Common myeloid progenitor, CD34-positive (primary cell): ENCODE results near the gene GLRB.
"Not testable (repeated sequence)": the region's sequence is repeated elsewhere in the genome, so short reads cannot be mapped to it uniquely, and the experiment has no call there.

Experiments used
- CTCF ChIA-PET: fragments of 350-600 bp; sonication (Branson Sonifier 250); formaldehyde crosslinking; loops from one replicate; lab custom pipeline; 2021; ENCODE audit warnings: antibody characterized with exemption; lab: Charles Lee
- POLR2A ChIA-PET: fragments of 350-600 bp; sonication (Branson Sonifier 250); formaldehyde crosslinking; loops from one replicate; lab custom pipeline; 2021; ENCODE audit warnings: antibody characterized with exemption; lab: Charles Lee
- DNase-seq, 3 donors: peaks; one replicate each; pipeline versions ENCODE4 v3.0.0 to v3.0.0-alpha.2; 2013
- H3K27ac ChIP-seq, 2 experiments: 1 replicate in 1 of 2; 2 replicates in 1 of 2; pipeline ENCODE4 v1.7.0; 2013; ENCODE audit warnings: inconsistent platforms in 2 of 2, low read length in 2 of 2, mild to moderate bottlenecking in 2 of 2, low read depth in 1 of 2, moderate library complexity in 1 of 2; ENCODE audit not compliant: severe bottlenecking in 2 of 2, insufficient read depth in 1 of 2, poor library complexity in 1 of 2
- H3K27me3 ChIP-seq, 5 experiments: replicated peaks in 2 of 5; 1 replicate in 3 of 5; 2 replicates in 2 of 5; pipeline versions ENCODE4 v1.6.1 to v1.7.0; 2013; ENCODE audit warnings: low read length in 4 of 5, mild to moderate bottlenecking in 2 of 5, moderate library complexity in 2 of 5, inconsistent platforms in 1 of 5; ENCODE audit not compliant: insufficient read depth in 5 of 5, control insufficient read depth in 4 of 5
- H3K36me3 ChIP-seq, 4 experiments: 1 replicate in 2 of 4; 2 replicates in 2 of 4; pipeline versions ENCODE4 v1.6.1 to v1.7.0; 2013; ENCODE audit warnings: low read length in 3 of 4, control low read depth in 1 of 4, mild to moderate bottlenecking in 1 of 4; ENCODE audit not compliant: control insufficient read depth in 4 of 4, insufficient read depth in 4 of 4
- H3K4me1 ChIP-seq, 4 experiments: 1 replicate in 3 of 4; 2 replicates in 1 of 4; pipeline versions ENCODE4 v1.6.1 to v1.7.1; 2013; ENCODE audit warnings: low read length in 3 of 4, mild to moderate bottlenecking in 3 of 4, control low read depth in 1 of 4, inconsistent platforms in 1 of 4, moderate library complexity in 1 of 4; ENCODE audit not compliant: control insufficient read depth in 4 of 4, insufficient read depth in 4 of 4; ENCODE audit errors: control extremely low read depth in 1 of 4
- H3K4me3 ChIP-seq, 7 experiments: 1 replicate in 4 of 7; 2 replicates in 3 of 7; pipeline versions ENCODE4 v1.5.1 to v1.7.0; 2013; ENCODE audit warnings: mild to moderate bottlenecking in 7 of 7, low read length in 6 of 7, moderate library complexity in 6 of 7, inconsistent platforms in 2 of 7, low read depth in 2 of 7, control low read depth in 1 of 7; ENCODE audit not compliant: insufficient read depth in 4 of 7, control insufficient read depth in 1 of 7; ENCODE audit errors: extremely low read depth in 1 of 7
- H3K9me3 ChIP-seq, 5 experiments: 1 replicate in 4 of 5; 2 replicates in 1 of 5; pipeline versions ENCODE4 v1.6.1 to v1.7.1; 2013; ENCODE audit warnings: low read length in 4 of 5, mild to moderate bottlenecking in 2 of 5, inconsistent platforms in 1 of 5, low read depth in 1 of 5, moderate library complexity in 1 of 5; ENCODE audit not compliant: control insufficient read depth in 4 of 5, insufficient read depth in 2 of 5; ENCODE audit errors: control extremely low read depth in 1 of 5
- WGBS: methylation state at CpG from one replicate; pipeline ENCODE4 v1.1.5; 2013; ENCODE audit not compliant: insufficient coverage; 5-methylcytosine and 5-hydroxymethylcytosine counted together

The GLRB gene

DNA sequence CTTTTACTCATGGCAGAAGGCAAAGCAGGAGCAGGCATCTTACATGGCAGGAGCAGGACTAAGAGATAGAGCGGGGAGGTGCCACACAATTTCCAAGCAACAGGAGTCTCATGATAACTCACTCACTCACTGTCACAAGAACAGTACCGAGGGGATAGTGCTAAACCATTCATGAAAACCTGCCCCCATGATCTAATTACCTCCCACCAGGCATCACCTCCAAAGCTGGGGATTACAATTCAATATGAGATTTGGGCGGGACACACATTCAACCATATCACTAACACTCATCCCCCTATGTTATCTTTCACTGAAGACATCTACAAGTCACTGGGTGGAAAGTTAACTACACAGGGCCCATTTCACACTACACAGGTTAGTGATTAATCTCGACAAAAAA, 25.4 kb upstream of the GLRB start:
- POLR2A ChIA-PET: no interaction called here
- H3K36me3 ChIP-seq: no peaks in the 10 kb centered on the region
- H3K27ac ChIP-seq: no peak overlapping the region
- H3K27me3 ChIP-seq: no peaks in the 10 kb centered on the region
- CTCF ChIA-PET: interaction anchor here (0.5 kb wide), 1 partner anchor 1080 kb away, joined by 3 read pairs; no protein-coding TSS in a partner anchor
- peaks cover 0 to under 1% (median 0%) of the 10 kb centered on the region in 4 experiments for H3K4me1 ChIP-seq
- H3K9me3 ChIP-seq: no peaks in the 10 kb centered on the region
- H3K4me3 ChIP-seq: no peak overlapping the region
- 100% methylated on average over 4 of the region's 4 CpGs for WGBS
- DNase-seq: no peak

DNA sequence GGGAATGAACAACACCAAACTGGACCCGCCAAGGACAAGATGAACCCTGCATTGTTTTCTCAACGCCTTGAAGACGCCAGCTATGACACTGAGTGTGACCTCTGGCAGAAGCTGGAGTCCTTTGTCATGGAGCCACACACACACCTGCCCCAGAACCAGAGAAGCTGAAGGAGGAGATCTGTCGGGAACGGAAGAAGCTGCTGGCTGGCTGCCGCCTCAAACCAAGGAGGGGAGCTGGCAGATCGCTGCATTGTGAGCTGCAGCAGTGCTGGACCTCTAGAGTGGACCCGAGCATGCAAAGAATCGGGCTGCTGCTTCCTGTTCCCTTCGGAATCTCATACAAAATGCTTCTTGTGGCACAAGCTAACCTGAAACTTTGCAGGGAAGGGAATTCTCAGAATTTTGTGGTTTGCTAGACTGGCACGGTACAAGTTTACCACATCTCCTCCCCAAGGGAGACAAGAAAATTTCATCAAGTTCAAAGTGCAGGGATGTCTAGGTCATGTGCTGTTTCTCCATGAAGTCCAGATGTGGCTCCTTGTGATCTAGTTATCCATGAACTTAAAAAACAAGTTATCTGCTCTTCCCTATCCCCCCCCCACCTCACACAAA, 23.4 kb upstream of the GLRB start:
- no peaks in the 10 kb centered on the region for H3K4me1 ChIP-seq
- CTCF ChIA-PET: no interaction called here
- 94% methylated on average over 6 of the region's 11 CpGs for WGBS

DNA sequence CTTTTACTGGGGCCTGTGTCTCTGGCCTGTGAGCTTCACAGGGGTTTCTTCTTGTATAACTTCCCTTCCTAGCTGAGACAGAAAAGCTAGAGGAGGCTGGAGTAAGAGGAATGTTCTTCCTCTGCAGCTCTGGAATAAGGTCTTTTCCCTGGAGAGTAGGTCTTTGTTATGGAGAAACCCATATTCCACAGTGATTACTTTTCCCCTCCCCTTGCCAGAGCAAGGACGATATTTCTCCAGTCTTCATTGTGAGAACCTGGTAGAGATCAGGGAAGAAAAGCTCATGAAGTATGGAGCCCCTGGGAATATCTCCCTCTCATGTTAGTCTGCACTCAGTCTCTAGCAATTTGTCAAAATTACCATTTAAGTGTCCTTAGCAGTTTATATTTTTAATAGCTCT, 18.7 kb upstream of the GLRB start:
- Histone ChIP-seq H3K27ac (no peak overlapping the region), H3K4me1 (no peaks in the 10 kb centered on the region), H3K36me3 (no peaks in the 10 kb centered on the region), H3K27me3 (no peaks in the 10 kb centered on the region), H3K9me3 (no peaks in the 10 kb centered on the region), H3K4me3 (no peak overlapping the region)
- ChIA-PET POLR2A (interaction anchor here (0.6 kb wide), 1 partner anchor 1201 kb away, joined by 3 read pairs; no protein-coding TSS in a partner anchor), CTCF (interaction anchor here (0.8 to 1.2 kb wide), 3 partner anchors 12 to 75 kb away, joined by 3 read pairs; no protein-coding TSS in a partner anchor)
- no CpG with 5 or more reads among the region's 1 CpG for WGBS
- no peak for DNase-seq

More for the DNA sequence above, 23.4 kb upstream of the GLRB start:
- H3K9me3 ChIP-seq: no peaks in the 10 kb centered on the region
- H3K27ac ChIP-seq: no peak overlapping the region
- no peaks in the 10 kb centered on the region for H3K36me3 ChIP-seq
- POLR2A ChIA-PET: no interaction called here
- no peaks in the 10 kb centered on the region for H3K27me3 ChIP-seq
- H3K4me3 ChIP-seq: no peak overlapping the region
- no peak for DNase-seq

DNA sequence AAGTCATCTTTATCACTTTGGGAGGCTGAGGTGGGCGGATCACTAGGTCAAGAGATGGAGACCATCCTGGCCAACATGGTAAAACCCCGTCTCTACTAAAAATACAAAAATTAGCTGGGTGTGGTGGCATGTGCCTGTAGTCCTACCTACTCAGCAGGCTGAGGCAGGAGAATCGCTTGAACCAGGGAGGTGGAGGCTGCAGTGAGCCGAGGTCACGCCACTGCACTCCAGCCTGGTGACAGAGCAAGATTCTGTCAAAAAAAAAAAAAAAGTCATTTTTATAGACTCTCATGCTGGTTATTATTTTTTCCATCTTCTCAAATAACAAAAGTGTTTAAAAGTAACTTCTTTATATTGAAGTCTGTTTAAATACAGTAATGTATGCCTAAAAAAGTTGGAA, 17.1 kb upstream of the GLRB start:
- H3K4me3 ChIP-seq, H3K36me3 ChIP-seq, H3K27ac ChIP-seq, H3K9me3 ChIP-seq, H3K27me3 ChIP-seq, H3K4me1 ChIP-seq, CTCF ChIA-PET, DNase-seq, POLR2A ChIA-PET: not testable (repeated sequence)
- 100% methylated on average over 3 of the region's 5 CpGs for WGBS

DNA sequence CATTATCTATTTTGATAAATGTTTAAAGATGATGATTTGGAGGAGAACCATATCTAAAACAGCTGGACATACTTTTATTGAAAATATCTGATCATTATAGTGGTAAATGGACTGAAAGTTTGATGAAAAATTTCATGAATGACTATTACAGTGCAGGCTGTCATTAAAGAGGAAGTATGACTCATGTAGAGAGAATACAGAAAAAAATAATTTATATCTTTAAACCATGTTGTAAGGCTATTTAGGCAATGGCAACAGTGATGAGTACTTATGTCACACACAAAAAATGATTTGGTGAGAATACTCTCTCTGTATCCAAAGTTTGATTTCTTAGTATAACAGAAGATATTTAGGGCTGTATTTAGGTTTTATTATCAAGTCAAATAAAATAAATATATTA, 3.9 kb upstream of the GLRB start:
- H3K27me3 ChIP-seq: peaks cover 0 to 13% (median 0%) of the 10 kb centered on the region in 5 experiments
- peaks cover 0 to 12% (median 5%) of the 10 kb centered on the region in 4 experiments for H3K4me1 ChIP-seq
- H3K27ac ChIP-seq: no peak overlapping the region
- H3K9me3 ChIP-seq: no peaks in the 10 kb centered on the region
- H3K4me3 ChIP-seq: no peak overlapping the region
- no peaks in the 10 kb centered on the region for H3K36me3 ChIP-seq
- DNase-seq: peak in 2 of 3 donors; percentile 52 to 74
- POLR2A ChIA-PET: no interaction called here
- CTCF ChIA-PET: no interaction called here

DNA sequence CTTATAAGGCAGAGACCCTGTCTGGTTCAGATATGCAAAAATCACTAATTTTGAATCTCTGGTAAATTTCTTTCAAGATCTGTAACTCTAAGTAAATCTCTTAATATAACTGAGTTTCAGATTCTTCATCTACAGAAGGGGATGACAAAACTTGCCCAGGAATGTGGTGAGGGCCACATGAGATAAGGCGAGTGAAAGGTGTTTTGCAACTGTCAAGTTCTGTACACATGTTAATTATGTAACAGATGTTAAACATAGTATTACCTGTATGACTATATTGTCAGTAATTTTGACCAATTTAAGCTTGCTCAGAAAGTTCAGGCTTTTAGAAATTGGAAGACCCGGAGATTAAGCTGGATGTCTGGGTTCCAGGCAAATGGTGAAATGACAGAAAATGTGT, 549 bp upstream of the GLRB start:
- H3K27ac ChIP-seq: no peak overlapping the region
- POLR2A ChIA-PET: interaction anchor here (1.2 kb wide), 1 partner anchor 600 kb away, joined by 3 read pairs; no protein-coding TSS in a partner anchor
- H3K4me1 ChIP-seq: peaks cover 0 to 12% (median 5%) of the 10 kb centered on the region in 4 experiments
- peak in 2 of 3 donors; percentile 6 to 8 for DNase-seq
- no peaks in the 10 kb centered on the region for H3K36me3 ChIP-seq
- CTCF ChIA-PET: interaction anchor here (1.1 to 1.4 kb wide), 2 partner anchors 19 to 30 kb away, joined by 3 to 5 read pairs; no protein-coding TSS in a partner anchor
- peak overlapping the region in 5 of 7 experiments; percentile 70 to 86 (median 81) for H3K4me3 ChIP-seq
- no peaks in the 10 kb centered on the region for H3K9me3 ChIP-seq
- peaks cover 0 to 24% (median 2%) of the 10 kb centered on the region in 5 experiments for H3K27me3 ChIP-seq
- WGBS: 91% methylated on average over 1 of the region's 2 CpGs

DNA sequence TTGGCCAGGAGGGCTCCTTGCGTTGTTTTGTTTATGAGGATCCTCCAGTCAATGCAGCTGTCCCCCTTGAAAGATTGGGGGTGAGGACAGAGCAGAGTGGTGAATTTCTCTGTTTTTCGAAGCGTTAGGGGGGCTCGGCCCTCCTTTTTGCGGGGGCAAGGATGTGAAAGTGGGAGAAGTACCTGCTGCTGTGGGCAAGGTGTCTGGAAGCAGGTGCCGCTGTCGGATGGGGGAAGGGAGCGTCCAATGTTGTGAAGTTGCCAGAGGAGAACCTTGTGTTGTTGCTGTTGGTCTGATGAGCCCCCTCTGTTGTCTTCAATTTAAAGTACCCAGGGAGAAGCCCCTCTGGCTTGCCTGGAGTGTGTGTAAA, 613 bp downstream of the GLRB start:
- H3K9me3 ChIP-seq: no peaks in the 10 kb centered on the region
- DNase-seq: no peak
- peaks cover 0 to 12% (median 5%) of the 10 kb centered on the region in 4 experiments for H3K4me1 ChIP-seq
- no peak overlapping the region for H3K27ac ChIP-seq
- H3K27me3 ChIP-seq: peaks cover 0 to 24% (median 2%) of the 10 kb centered on the region in 5 experiments
- 4% methylated on average over 4 of the region's 8 CpGs for WGBS
- POLR2A ChIA-PET: interaction anchor here (1.2 kb wide), 1 partner anchor 601 kb away, joined by 3 read pairs; no protein-coding TSS in a partner anchor
- CTCF ChIA-PET: interaction anchor here (0.6 to 1.4 kb wide), 2 partner anchors 31 to 389 kb away, joined by 3 to 5 read pairs; no protein-coding TSS in a partner anchor
- peak overlapping the region; percentile 41 to 86 (median 75) for H3K4me3 ChIP-seq
- no peaks in the 10 kb centered on the region for H3K36me3 ChIP-seq
